Left ventricle myocardium inferior (tissue), 1 donor: ENCODE data around the gene FNDC3B. TPM values are rescaled to one million over a fixed set of nuclear protein-coding genes. Genes with fewer than 3 reads are reported as not detected.
A peak's percentile ranks its signal among the peaks of the same experiment; 100 is the strongest.

Experiments
- DNase-seq: peaks from one replicate; pipeline ENCODE4 v3.0.0-alpha.2; 2020
- H3K27ac ChIP-seq: fragments of 200-600 bp; replicated peaks from 2 replicates; pipeline ENCODE4 v1.8.0; 2021
- H3K27me3 ChIP-seq: fragments of 200-600 bp; 2 replicates; pipeline ENCODE4 v1.8.0; 2021; ENCODE audit warnings: low read depth
- H3K36me3 ChIP-seq: fragments of 200-600 bp; 2 replicates; pipeline ENCODE4 v1.8.0; 2021
- H3K4me1 ChIP-seq: fragments of 200-600 bp; 2 replicates; pipeline ENCODE4 v1.8.0; 2021
- H3K4me3 ChIP-seq: fragments of 200-600 bp; 2 replicates; pipeline ENCODE4 v1.8.0; 2021; ENCODE audit warnings: mild to moderate bottlenecking, moderate library complexity
- H3K9me3 ChIP-seq: fragments of 200-600 bp; replicated peaks from 2 replicates; pipeline ENCODE4 v1.8.0; 2021
- intact Hi-C: fragments of 100-400 bp; cut with micrococcal nuclease; formaldehyde crosslinking; loops from one replicate; pipeline ENCODE4 v1.11.0; 2022
- total RNA-seq: library from RNA; stranded (reverse); fragmentation: NEBNext Ultra II Directional; extraction: Animal tissue kit (Norgen Biotek cat#: 25700); gene quantifications from one replicate; pipeline ENCODE4 v1.2.1, GENCODE V29; 2021
- TF ChIP-seq, protein P1 (sequence below): fragments of 200-600 bp; IDR thresholded peaks from 2 replicates; pipeline ENCODE4 v1.8.0; 2021; ENCODE audit warnings: antibody characterized with exemption, mild to moderate bottlenecking, borderline replicate concordance
- donor health status: DM: no; HTN: yes; CAD: no; lungs with severe emphysema.

The FNDC3B gene
- total RNA-seq, 1 donor from 2014 or later = 75.7 TPM

DNA sequence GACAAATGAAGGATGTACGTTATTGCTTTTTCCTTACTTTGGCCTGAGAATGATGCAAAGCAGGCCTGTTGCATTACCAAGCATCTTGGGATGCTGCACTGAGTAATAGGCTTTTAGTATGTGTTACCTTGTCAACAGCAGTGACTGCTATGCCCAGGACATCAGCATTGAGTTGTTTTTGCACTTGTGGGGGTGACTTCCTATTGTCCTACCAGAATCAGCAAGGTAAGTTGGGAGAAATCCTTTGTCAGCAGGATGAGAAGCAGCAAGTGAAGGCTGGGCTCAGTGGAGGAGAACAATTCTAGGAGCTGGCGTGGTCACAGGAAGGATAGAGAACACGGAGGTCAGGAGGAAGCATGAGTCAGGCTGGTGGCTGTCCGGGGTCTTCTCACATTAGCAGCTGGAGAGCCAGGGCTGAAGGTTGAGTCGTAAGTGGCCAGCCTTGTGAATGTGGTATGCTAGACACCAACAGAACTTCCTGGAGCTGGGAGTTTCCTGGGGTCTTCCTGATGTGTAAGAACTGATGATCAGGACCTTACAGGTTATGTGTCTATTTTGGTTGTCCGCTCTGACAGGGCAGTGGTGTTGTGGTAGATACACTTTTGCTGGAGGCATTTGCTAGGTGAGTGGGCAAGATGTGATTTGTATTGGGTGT lies 142.7 kb downstream of the FNDC3B start:
- Histone ChIP-seq H3K4me1 (peaks cover 71% of the 10 kb centered on the region), H3K27ac (peak overlapping the region; percentile 21), H3K36me3 (no peaks in the 10 kb centered on the region), H3K4me3 (no peak overlapping the region), H3K9me3 (no peaks in the 10 kb centered on the region), H3K27me3 (no peaks in the 10 kb centered on the region)
- intact Hi-C loops = no loop called here
- DNase-seq = no peak
- TF ChIP-seq, protein P1, sequence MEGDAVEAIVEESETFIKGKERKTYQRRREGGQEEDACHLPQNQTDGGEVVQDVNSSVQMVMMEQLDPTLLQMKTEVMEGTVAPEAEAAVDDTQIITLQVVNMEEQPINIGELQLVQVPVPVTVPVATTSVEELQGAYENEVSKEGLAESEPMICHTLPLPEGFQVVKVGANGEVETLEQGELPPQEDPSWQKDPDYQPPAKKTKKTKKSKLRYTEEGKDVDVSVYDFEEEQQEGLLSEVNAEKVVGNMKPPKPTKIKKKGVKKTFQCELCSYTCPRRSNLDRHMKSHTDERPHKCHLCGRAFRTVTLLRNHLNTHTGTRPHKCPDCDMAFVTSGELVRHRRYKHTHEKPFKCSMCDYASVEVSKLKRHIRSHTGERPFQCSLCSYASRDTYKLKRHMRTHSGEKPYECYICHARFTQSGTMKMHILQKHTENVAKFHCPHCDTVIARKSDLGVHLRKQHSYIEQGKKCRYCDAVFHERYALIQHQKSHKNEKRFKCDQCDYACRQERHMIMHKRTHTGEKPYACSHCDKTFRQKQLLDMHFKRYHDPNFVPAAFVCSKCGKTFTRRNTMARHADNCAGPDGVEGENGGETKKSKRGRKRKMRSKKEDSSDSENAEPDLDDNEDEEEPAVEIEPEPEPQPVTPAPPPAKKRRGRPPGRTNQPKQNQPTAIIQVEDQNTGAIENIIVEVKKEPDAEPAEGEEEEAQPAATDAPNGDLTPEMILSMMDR = no peak

DNA sequence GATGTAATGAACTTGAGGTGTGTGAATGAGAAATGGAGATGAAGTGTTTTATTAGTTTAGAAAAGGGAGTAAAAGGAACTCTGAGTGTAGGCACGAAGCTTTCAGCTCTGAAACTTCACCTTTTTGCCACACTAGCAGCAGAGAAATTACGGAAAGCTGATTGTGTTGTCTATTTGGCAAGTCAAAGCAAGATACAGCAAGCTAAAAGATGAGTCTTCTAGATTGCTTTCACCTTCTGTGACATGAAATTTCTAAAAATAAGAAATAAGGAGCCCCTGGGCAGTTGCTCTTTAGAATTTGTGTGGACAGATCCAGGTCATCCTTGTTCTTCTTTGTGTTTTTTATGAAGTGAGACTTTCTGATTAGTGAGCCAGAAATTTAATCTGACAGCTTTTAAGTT lies 143.4 kb downstream of the FNDC3B start:
- H3K36me3 ChIP-seq = no peaks in the 10 kb centered on the region
- no peaks in the 10 kb centered on the region for H3K9me3 ChIP-seq
- DNase-seq = no peak
- H3K27ac ChIP-seq = peak overlapping the region; percentile 21
- no peaks in the 10 kb centered on the region for H3K27me3 ChIP-seq
- TF ChIP-seq, protein P1 = no peak
- no peak overlapping the region for H3K4me3 ChIP-seq
- H3K4me1 ChIP-seq = peaks cover 64% of the 10 kb centered on the region
- intact Hi-C loops = no loop called here

DNA sequence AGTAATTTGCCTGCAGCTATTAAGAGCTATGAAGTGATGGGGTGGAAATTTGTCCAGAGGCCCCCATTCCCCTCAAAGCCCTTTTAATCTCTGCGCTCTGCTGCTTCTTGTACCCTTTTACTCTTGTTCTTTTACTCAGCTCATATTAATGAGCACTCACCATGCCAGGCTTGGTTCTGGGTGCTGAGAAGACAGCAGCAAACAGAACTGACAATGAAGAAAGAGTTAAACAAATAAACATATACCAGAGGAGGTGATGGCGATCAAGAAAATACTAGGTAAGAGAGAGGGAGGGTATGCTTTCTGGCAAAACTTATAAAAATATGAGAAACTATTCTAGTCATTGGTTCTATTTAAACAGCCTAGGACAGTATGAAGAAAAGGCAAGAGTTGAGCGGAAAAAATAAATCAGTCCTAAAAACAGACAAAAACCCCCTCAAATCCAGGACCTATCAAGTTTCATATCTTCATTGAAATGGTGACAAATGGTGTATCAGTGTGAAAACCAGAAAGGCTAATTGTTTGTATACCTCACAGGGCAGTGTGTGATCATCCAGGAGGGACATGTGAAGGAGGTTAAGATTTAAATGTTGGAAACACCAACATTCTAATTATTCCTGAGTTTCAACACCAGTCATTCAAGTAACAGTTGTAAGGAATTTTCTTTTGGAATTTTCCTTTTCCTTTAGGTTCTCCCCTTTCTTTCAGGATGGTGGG lies 144.9 kb downstream of the FNDC3B start:
- no peak for DNase-seq
- H3K4me3 ChIP-seq = no peak overlapping the region
- no peaks in the 10 kb centered on the region for H3K36me3 ChIP-seq
- peaks cover 60% of the 10 kb centered on the region for H3K4me1 ChIP-seq
- H3K27ac ChIP-seq = no peak overlapping the region
- no peaks in the 10 kb centered on the region for H3K27me3 ChIP-seq
- TF ChIP-seq, protein P1 = no peak
- H3K9me3 ChIP-seq = no peaks in the 10 kb centered on the region
- intact Hi-C loops = no loop called here

DNA sequence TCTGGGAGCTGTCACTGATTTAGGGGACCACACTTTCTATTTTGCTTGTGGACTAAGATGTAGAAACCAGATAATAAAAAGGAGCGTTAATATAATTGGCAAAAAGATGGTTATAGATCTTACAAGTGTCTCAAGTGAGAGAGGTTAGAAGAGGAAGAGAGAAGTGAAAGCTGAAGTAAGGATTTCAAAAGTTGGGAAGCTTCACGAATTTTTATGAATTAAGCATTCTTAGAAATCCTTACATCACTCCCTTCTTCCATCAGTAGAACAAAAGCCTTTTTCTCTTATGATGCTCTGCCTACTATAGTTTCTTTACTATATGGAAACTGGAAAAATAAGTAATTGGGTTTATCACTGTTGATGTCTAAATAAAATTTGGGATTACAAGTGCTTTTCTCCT lies 146.5 kb downstream of the FNDC3B start:
- H3K27ac ChIP-seq = no peak overlapping the region
- no peaks in the 10 kb centered on the region for H3K36me3 ChIP-seq
- peaks cover 59% of the 10 kb centered on the region for H3K4me1 ChIP-seq
- intact Hi-C loops = no loop called here
- TF ChIP-seq, protein P1 = no peak
- no peaks in the 10 kb centered on the region for H3K27me3 ChIP-seq
- H3K9me3 ChIP-seq = no peaks in the 10 kb centered on the region
- no peak for DNase-seq
- H3K4me3 ChIP-seq = no peak overlapping the region

DNA sequence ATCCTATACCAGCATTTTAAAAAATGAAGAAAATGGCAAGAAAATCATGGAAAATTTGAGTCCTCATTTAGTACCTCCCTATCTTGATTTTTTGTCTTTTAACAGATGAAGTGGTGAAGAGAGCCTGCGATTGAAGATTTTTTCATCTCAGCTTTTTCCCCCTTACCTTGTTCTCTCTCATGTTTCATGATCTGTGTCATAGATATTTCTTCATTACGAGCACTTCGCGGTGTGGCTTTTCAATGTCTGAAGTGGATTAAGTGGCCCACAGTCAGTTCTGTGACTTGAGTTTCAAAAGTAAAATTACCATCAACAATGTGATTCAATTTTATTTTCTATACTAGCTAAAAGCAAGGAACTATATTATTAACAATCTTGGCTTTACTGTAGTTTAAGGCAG lies 147.2 kb downstream of the FNDC3B start:
- H3K4me1 ChIP-seq = peaks cover 55% of the 10 kb centered on the region
- no peak for DNase-seq
- H3K27ac ChIP-seq = no peak overlapping the region
- no peaks in the 10 kb centered on the region for H3K9me3 ChIP-seq
- H3K4me3 ChIP-seq = no peak overlapping the region
- TF ChIP-seq, protein P1 = no peak
- no peaks in the 10 kb centered on the region for H3K27me3 ChIP-seq
- intact Hi-C loops = no loop called here
- no peaks in the 10 kb centered on the region for H3K36me3 ChIP-seq
